H1 (cell line): Measurements from ENCODE around the gene ZNF385B. TPM values are rescaled to one million over a fixed set of nuclear protein-coding genes. Genes with fewer than 3 reads are reported as not detected.

ENCODE experiments used
- CTCF ChIA-PET: fragments of 300-600 bp; sonication (Branson Sonifier 250); formaldehyde crosslinking; loops from one replicate; lab custom pipeline; 2021; ENCODE audit not compliant: partially characterized antibody; lab: Charles Lee
- POLR2A ChIA-PET: fragments of 300-600 bp; sonication (Branson Sonifier 250); formaldehyde crosslinking; loops from one replicate; lab custom pipeline; 2021; ENCODE audit warnings: inconsistent platforms; ENCODE audit not compliant: partially characterized antibody; lab: Charles Lee
- DNase-seq, 2 experiments: peaks; one replicate each; pipeline versions ENCODE4 v3.0.0 to v3.0.0-alpha.2; 2010 to 2022; ENCODE audit warnings: low spot score in 2 of 2, low read depth in 1 of 2, mixed read lengths in 1 of 2
- FAIRE-seq: peaks from 2 replicates; lab custom pipeline; 2011; peaks lifted over from hg19 to GRCh38; lab: Jason Lieb, UNC
- H2AFZ ChIP-seq: 2 replicates; pipeline ENCODE4 v1.8.1; 2012; ENCODE audit warnings: low read length, inconsistent platforms
- H2AK5ac ChIP-seq: 2 replicates; pipeline ENCODE4 v1.6.1; 2013; ENCODE audit warnings: low read depth, low read length
- H2BK120ac ChIP-seq: replicated peaks from 2 replicates; pipeline ENCODE3; 2013; ENCODE audit warnings: low read depth, low read length, inconsistent platforms
- H2BK12ac ChIP-seq: 2 replicates; pipeline ENCODE4 v1.6.1; 2013; ENCODE audit warnings: low read depth, low read length
- H2BK15ac ChIP-seq: 2 replicates; pipeline ENCODE4 v1.6.1; 2013; ENCODE audit warnings: low read length
- H2BK20ac ChIP-seq: 2 replicates; pipeline ENCODE4 v1.6.1; 2013; ENCODE audit warnings: low read length
- H2BK5ac ChIP-seq: 2 replicates; pipeline ENCODE4 v1.6.1; 2013; ENCODE audit warnings: low read depth, low read length
- H3K14ac ChIP-seq: 2 replicates; pipeline ENCODE4 v1.6.1; 2013; ENCODE audit warnings: inconsistent platforms; ENCODE audit not compliant: insufficient read length
- H3K18ac ChIP-seq: 2 replicates; pipeline ENCODE4 v1.6.1; 2013; ENCODE audit warnings: low read length; ENCODE audit errors: extremely low read depth
- H3K23ac ChIP-seq: 2 replicates; pipeline ENCODE4 v1.6.1; 2013; ENCODE audit warnings: inconsistent platforms; ENCODE audit not compliant: insufficient read length
- H3K23me2 ChIP-seq: 2 replicates; pipeline ENCODE4 v1.6.1; 2013; ENCODE audit warnings: low read depth, low read length
- H3K27ac ChIP-seq: 2 replicates; pipeline ENCODE4 v1.6.1; 2011; ENCODE audit warnings: low read depth, low read length, inconsistent platforms
- H3K27me3 ChIP-seq, 4 experiments: replicated peaks in 1 of 4; 1 replicate in 1 of 4; 2 replicates in 3 of 4; pipeline versions ENCODE4 v1.6.1 to v1.8.1; 2011 to 2013; ENCODE audit warnings: low read length in 3 of 4, mild to moderate bottlenecking in 3 of 4, inconsistent platforms in 2 of 4, mixed read lengths in 2 of 4, moderate library complexity in 1 of 4; ENCODE audit not compliant: control insufficient read depth in 3 of 4, insufficient read depth in 3 of 4; ENCODE audit errors: extremely low read depth in 1 of 4
- H3K36me3 ChIP-seq, 4 experiments: 2 replicates each; pipeline versions ENCODE4 v1.6.1 to v1.8.1; 2011 to 2013; ENCODE audit warnings: mild to moderate bottlenecking in 4 of 4, low read length in 3 of 4, moderate library complexity in 2 of 4, control low read depth in 1 of 4, inconsistent platforms in 1 of 4; ENCODE audit not compliant: insufficient read depth in 4 of 4, control insufficient read depth in 2 of 4
- H3K4ac ChIP-seq: replicated peaks from 2 replicates; pipeline ENCODE3; 2013; ENCODE audit warnings: low read length, low read depth, mixed read lengths, inconsistent platforms; ENCODE audit not compliant: insufficient read length
- H3K4me1 ChIP-seq, 4 experiments: replicated peaks in 1 of 4; 1 replicate in 1 of 4; 2 replicates in 3 of 4; pipeline versions ENCODE4 v1.6.1 to v1.8.1; 2011 to 2013; ENCODE audit warnings: low read length in 3 of 4, inconsistent platforms in 2 of 4, mixed read lengths in 1 of 4; ENCODE audit not compliant: insufficient read depth in 4 of 4, control insufficient read depth in 3 of 4
- H3K4me2 ChIP-seq, 2 experiments: 2 replicates each; pipeline versions ENCODE4 v1.6.1 to v1.8.1; 2011 to 2013; ENCODE audit warnings: low read depth in 2 of 2, low read length in 2 of 2, control low read depth in 1 of 2, inconsistent platforms in 1 of 2, mild to moderate bottlenecking in 1 of 2; ENCODE audit not compliant: insufficient read depth in 1 of 2
- H3K4me3 ChIP-seq, 4 experiments: fragments of 200-600, 300-600 bp in 1 of 4; sonication (generic), shearing (Covaris generic), sonication (Bioruptor Twin) in 1 of 4; 2 replicates each; pipeline versions ENCODE4 v1.5.1 to v1.8.1; 2011 to 2016; ENCODE audit warnings: low read length in 4 of 4, low read depth in 3 of 4, control low read depth in 2 of 4, inconsistent platforms in 2 of 4, mild to moderate bottlenecking in 2 of 4, mixed read lengths in 1 of 4, moderate library complexity in 1 of 4; ENCODE audit not compliant: insufficient read depth in 2 of 4; ENCODE audit errors: extremely low read depth in 1 of 4
- H3K56ac ChIP-seq: replicated peaks from 2 replicates; pipeline ENCODE3; 2013; ENCODE audit warnings: low read depth, mild to moderate bottlenecking, mixed read lengths, low read length, inconsistent platforms; ENCODE audit not compliant: insufficient read length
- H3K79me1 ChIP-seq: 2 replicates; pipeline ENCODE4 v1.6.1; 2013; ENCODE audit warnings: low read depth, low read length, control low read depth
- H3K79me2 ChIP-seq, 2 experiments: 2 replicates each; pipeline versions ENCODE4 v1.6.1 to v1.8.1; 2012 to 2013; ENCODE audit warnings: low read length in 2 of 2, mild to moderate bottlenecking in 2 of 2, inconsistent platforms in 1 of 2; ENCODE audit not compliant: insufficient read depth in 2 of 2, control insufficient read depth in 1 of 2
- H3K9ac ChIP-seq, 4 experiments: replicated peaks in 1 of 4; 1 replicate in 1 of 4; 2 replicates in 3 of 4; pipeline versions ENCODE4 v1.6.1 to v1.8.1; 2011 to 2013; ENCODE audit warnings: low read depth in 3 of 4, low read length in 3 of 4, control low read depth in 2 of 4, mild to moderate bottlenecking in 2 of 4, moderate library complexity in 2 of 4, inconsistent platforms in 1 of 4; ENCODE audit errors: extremely low read depth in 1 of 4
- H3K9me3 ChIP-seq, 2 experiments: 2 replicates each; pipeline versions ENCODE4 v1.6.1 to v1.8.1; 2012 to 2013; ENCODE audit warnings: mild to moderate bottlenecking in 2 of 2, moderate library complexity in 2 of 2, control low read depth in 1 of 2, inconsistent platforms in 1 of 2, low read depth in 1 of 2, low read length in 1 of 2, mixed read lengths in 1 of 2; ENCODE audit not compliant: insufficient read depth in 2 of 2
- H4K20me1 ChIP-seq, 2 experiments: replicated peaks in 1 of 2; 2 replicates each; pipeline versions ENCODE3 to v1.8.1; 2011 to 2013; ENCODE audit warnings: inconsistent platforms in 2 of 2, low read length in 2 of 2, mild to moderate bottlenecking in 1 of 2; ENCODE audit not compliant: insufficient read depth in 2 of 2, control insufficient read depth in 1 of 2
- H4K5ac ChIP-seq: 2 replicates; pipeline ENCODE4 v1.6.1; 2013; ENCODE audit warnings: low read length, low read depth, mixed read lengths, inconsistent platforms; ENCODE audit not compliant: insufficient read length
- H4K8ac ChIP-seq: 2 replicates; pipeline ENCODE4 v1.8.0; 2013; ENCODE audit warnings: mild to moderate bottlenecking, moderate library complexity, low read length, inconsistent platforms; ENCODE audit not compliant: insufficient read depth; ENCODE audit errors: extremely low read depth
- H4K91ac ChIP-seq: replicated peaks from 2 replicates; pipeline ENCODE3; 2013; ENCODE audit warnings: low read length, mixed read lengths, inconsistent platforms; ENCODE audit not compliant: insufficient read length
- RFX5 ChIP-seq: IDR thresholded peaks from 2 replicates; pipeline ENCODE4 v1.6.1; 2011; ENCODE audit warnings: low read depth, low read length, improper control_type of control experiment, borderline replicate concordance
- WGBS, 2 experiments: shearing (Covaris generic) in 1 of 2; methylation state at CpG; one replicate each; pipeline versions ENCODE4 v1.1.6 to v1.1.7; 2013 to 2015; ENCODE audit warnings: low lambda C conversion rate in 2 of 2, mixed read lengths in 2 of 2, inconsistent platforms in 1 of 2, low coverage in 1 of 2, missing lambda C conversion rate in 1 of 2; ENCODE audit not compliant: insufficient replicate concordance in 2 of 2, insufficient coverage in 1 of 2, insufficient read length in 1 of 2; ENCODE audit errors: extremely low coverage in 1 of 2, missing lambda C conversion rate in 1 of 2; 5-methylcytosine and 5-hydroxymethylcytosine counted together
- polyA plus RNA-seq, 7 experiments: library from polyadenylated mRNA; depleted of rRNA in 3 of 7; stranded (reverse) in 5 of 7; unstranded in 2 of 7; fragments of >200 nt in 5 of 7; fragments of 200-250 nt in 2 of 7; gene quantifications; 1 replicate in 5 of 7; 2 replicates in 1 of 7; 4 replicates in 1 of 7; pipeline versions ENCODE4 v1.2.1 to v1.2.3, GENCODE V29; 2011 to 2013; ENCODE audit warnings: missing spikeins in 2 of 7, mixed read lengths in 2 of 7
- total RNA-seq: library from RNA; stranded (reverse); fragmentation: NEBNext Ultra II Directional; extraction: Animal tissue kit (Norgen Biotek cat#: 25700); gene quantifications from 2 replicates; pipeline ENCODE4 v1.2.1, GENCODE V29; 2021

ZNF385B gene
- total and polyA plus RNA-seq, 2 of the 8 experiments (the other 6 are each of a cell fraction or from before 2014, with no cell fraction given), result 1.1 to 3.7 TPM

GRCh38 chr2:179701524-179702110 is 159.8 kb downstream of the ZNF385B start:
- Histone ChIP-seq H3K9ac (no peak overlapping the region), H2BK20ac (no peak overlapping the region), H3K23ac (no peak overlapping the region), H3K18ac (no peak overlapping the region), H2BK120ac (no peak overlapping the region), H4K8ac (no peak overlapping the region), H3K79me1 (no peaks in the 10 kb centered on the region), H3K9me3 (no peaks in the 10 kb centered on the region), H2AK5ac (no peak overlapping the region), H4K91ac (no peak overlapping the region), H3K4me3 (no peak overlapping the region)
- FAIRE-seq, result no peak
- TF ChIP-seq RFX5, result no peak
- TF ChIP-seq, all 59 proteins: peak for 0
- WGBS, 2 experiments, result 82% methylated on average over 5 of the region's 5 CpGs; no CpG with 5 or more reads in 1 of the 2 experiments
- DNase-seq, result no peak
- Histone ChIP-seq H3K14ac (no peak overlapping the region), H3K27ac (no peak overlapping the region), H3K4me2 (no peak overlapping the region), H3K23me2 (no peaks in the 10 kb centered on the region), H2AFZ (no peak overlapping the region), H3K27me3 (no peaks in the 10 kb centered on the region), H4K20me1 (no peaks in the 10 kb centered on the region), H3K4ac (no peak overlapping the region), H3K36me3 (no peaks in the 10 kb centered on the region), H3K79me2 (no peaks in the 10 kb centered on the region), H2BK15ac (no peak overlapping the region), H3K56ac (no peak overlapping the region), H3K4me1 (no peaks in the 10 kb centered on the region), H2BK12ac (no peak overlapping the region), H2BK5ac (no peak overlapping the region), H4K5ac (no peak overlapping the region)
- ChIA-PET CTCF (interaction anchor here (1.1 kb wide), 1 partner anchor 31 kb away, joined by 3 read pairs; no protein-coding TSS in a partner anchor), POLR2A (no interaction called here)
